HL-60 (cell line): Measurements from ENCODE around the gene DENND1B.

Source experiments
- DNase-seq, 2 experiments: peaks; one replicate each; pipeline ENCODE4 v3.0.0-alpha.2; 2010 to 2020; ENCODE audit warnings: low read depth in 1 of 2, low spot score in 1 of 2
- H3K27ac ChIP-seq: fragments of 250-450 bp; sonication (Bioruptor Pico); replicated peaks from 2 replicates; pipeline ENCODE4 v1.5.1; 2020; ENCODE audit warnings: mild to moderate bottlenecking, moderate library complexity
- H3K27me3 ChIP-seq: fragments of 250-450 bp; sonication (Bioruptor Pico); 2 replicates; pipeline ENCODE4 v1.5.1; 2021; ENCODE audit warnings: mild to moderate bottlenecking, moderate library complexity; ENCODE audit not compliant: insufficient read depth, poor library complexity, severe bottlenecking
- H3K4me3 ChIP-seq: replicated peaks from 2 replicates; pipeline ENCODE4 v1.5.1; 2011; ENCODE audit warnings: mild to moderate bottlenecking, control low read depth, low read length; ENCODE audit not compliant: insufficient read depth
- GABPA ChIP-seq: IDR thresholded peaks from 2 replicates; pipeline ENCODE4 v1.6.1; 2012; ENCODE audit warnings: low read depth
- POLR2AphosphoS5 ChIP-seq: IDR thresholded peaks from 2 replicates; pipeline ENCODE4 v1.6.1; 2012; ENCODE audit warnings: low read depth
- SPI1 ChIP-seq: IDR thresholded peaks from 2 replicates; pipeline ENCODE4 v1.6.1; 2012; ENCODE audit warnings: low read depth, mild to moderate bottlenecking, borderline replicate concordance
- TF ChIP-seq, protein P1 (sequence below): IDR thresholded peaks from 2 replicates; pipeline ENCODE4 v1.6.1; 2012; ENCODE audit warnings: low read depth; ENCODE audit not compliant: insufficient replicate concordance
- TF ChIP-seq, protein P2 (sequence below): IDR thresholded peaks from one replicate; pipeline ENCODE4 v1.5.1; 2011; ENCODE audit warnings: low read length, control low read depth, inconsistent platforms; ENCODE audit not compliant: insufficient read depth

The DENND1B gene

DNA sequence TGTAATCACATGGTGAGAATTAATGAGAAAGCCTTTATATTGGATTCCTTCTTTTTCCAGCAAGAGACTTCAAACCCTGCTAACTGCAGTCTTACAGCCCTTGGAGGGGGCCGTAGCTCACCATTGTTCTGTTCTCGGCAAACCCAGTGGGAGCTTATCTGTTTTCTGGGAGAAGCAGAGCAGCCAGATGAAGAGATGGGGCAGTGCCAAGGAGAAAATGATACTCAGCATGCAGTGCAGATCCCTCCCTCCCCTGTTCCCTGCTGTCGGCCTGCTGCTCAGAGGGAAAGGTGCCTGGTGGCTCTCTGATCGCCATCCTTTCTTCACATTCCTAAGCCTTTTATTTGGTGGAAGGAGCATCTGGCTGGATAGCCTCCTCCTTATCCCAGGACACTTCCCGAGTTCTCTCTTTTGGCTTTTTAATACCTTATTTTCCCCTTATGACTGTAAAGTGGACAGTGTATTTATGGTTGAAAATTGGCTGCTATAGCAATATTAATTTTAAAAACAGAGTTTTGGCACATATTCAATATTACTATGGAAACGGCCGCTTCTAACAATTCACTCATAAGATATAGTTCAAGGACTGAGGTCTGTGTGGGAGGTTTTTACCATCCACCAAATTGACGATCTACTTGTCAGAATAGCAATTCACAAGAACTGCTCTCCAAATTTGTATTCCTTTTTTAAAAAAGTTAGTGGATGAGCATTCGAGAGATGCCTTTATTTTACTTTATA, 303.9 kb downstream of the DENND1B start:
- TF ChIP-seq SPI1 (no peak), GABPA (no peak), POLR2AphosphoS5 (no peak)
- TF ChIP-seq, protein P1, sequence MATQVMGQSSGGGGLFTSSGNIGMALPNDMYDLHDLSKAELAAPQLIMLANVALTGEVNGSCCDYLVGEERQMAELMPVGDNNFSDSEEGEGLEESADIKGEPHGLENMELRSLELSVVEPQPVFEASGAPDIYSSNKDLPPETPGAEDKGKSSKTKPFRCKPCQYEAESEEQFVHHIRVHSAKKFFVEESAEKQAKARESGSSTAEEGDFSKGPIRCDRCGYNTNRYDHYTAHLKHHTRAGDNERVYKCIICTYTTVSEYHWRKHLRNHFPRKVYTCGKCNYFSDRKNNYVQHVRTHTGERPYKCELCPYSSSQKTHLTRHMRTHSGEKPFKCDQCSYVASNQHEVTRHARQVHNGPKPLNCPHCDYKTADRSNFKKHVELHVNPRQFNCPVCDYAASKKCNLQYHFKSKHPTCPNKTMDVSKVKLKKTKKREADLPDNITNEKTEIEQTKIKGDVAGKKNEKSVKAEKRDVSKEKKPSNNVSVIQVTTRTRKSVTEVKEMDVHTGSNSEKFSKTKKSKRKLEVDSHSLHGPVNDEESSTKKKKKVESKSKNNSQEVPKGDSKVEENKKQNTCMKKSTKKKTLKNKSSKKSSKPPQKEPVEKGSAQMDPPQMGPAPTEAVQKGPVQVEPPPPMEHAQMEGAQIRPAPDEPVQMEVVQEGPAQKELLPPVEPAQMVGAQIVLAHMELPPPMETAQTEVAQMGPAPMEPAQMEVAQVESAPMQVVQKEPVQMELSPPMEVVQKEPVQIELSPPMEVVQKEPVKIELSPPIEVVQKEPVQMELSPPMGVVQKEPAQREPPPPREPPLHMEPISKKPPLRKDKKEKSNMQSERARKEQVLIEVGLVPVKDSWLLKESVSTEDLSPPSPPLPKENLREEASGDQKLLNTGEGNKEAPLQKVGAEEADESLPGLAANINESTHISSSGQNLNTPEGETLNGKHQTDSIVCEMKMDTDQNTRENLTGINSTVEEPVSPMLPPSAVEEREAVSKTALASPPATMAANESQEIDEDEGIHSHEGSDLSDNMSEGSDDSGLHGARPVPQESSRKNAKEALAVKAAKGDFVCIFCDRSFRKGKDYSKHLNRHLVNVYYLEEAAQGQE = no peak
- TF ChIP-seq, protein P2, sequence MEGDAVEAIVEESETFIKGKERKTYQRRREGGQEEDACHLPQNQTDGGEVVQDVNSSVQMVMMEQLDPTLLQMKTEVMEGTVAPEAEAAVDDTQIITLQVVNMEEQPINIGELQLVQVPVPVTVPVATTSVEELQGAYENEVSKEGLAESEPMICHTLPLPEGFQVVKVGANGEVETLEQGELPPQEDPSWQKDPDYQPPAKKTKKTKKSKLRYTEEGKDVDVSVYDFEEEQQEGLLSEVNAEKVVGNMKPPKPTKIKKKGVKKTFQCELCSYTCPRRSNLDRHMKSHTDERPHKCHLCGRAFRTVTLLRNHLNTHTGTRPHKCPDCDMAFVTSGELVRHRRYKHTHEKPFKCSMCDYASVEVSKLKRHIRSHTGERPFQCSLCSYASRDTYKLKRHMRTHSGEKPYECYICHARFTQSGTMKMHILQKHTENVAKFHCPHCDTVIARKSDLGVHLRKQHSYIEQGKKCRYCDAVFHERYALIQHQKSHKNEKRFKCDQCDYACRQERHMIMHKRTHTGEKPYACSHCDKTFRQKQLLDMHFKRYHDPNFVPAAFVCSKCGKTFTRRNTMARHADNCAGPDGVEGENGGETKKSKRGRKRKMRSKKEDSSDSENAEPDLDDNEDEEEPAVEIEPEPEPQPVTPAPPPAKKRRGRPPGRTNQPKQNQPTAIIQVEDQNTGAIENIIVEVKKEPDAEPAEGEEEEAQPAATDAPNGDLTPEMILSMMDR = no peak
- DNase-seq = no peak

DNA sequence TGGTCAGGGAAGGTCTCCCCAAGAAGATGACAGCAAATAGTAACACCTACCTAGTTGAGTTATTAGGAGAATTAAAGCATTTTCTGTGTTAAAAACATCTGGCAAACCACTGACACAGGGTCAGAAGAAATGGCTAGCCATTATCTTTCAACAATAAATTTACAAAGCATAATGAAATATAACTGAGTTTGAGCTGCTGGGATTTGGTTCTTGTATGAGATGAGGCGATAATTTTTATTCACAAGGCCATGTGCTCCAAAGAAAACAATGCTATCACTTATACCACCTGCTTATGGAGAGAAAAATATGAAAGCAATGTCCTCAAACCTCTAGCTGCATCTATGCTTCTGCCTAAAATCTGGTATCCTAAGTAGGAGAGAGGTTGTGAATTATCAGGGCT, 304.9 kb downstream of the DENND1B start:
- Histone ChIP-seq H3K27me3 (no peaks in the 10 kb centered on the region), H3K27ac (peak overlapping the region; percentile 62), H3K4me3 (no peak overlapping the region)
- TF ChIP-seq, protein P2 = no peak
- no peak for DNase-seq

More for the DNA sequence above, 303.9 kb downstream of the DENND1B start:
- Histone ChIP-seq H3K27me3 (no peaks in the 10 kb centered on the region), H3K27ac (no peak overlapping the region), H3K4me3 (no peak overlapping the region)

DNA sequence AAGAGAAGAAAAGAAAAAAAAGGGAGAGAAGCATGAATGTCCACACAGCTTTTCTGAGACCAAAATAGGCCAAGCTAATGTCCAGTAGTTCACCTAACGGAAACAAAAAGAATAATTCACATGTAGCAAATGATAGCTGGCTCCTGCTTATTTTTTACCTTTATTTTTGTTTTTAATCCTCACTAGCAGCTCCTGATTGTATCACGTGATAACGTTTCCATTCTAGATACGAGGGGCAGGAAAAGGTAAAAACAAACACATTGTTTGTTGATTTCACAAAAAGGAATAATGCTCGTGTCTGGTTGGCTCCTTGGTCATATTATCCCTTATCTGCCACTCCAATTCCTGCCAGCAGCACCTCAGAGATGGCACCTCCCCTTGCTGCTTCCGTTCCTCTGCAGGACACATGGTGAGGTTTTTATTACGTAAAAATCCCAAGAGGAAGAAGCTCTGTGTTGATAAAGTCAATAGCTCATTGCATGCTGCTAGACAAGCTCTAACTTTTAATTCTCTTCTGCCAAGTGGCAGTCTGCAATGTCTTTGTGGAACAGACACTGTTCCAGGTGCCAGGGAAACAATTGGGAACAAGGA, 305.6 kb downstream of the DENND1B start:
- DNase-seq = peak; percentile 26 to 81

More for the DNA sequence above, 305.6 kb downstream of the DENND1B start:
- Histone ChIP-seq H3K27ac (peak overlapping the region; percentile 62), H3K27me3 (no peaks in the 10 kb centered on the region), H3K4me3 (no peak overlapping the region)
- TF ChIP-seq, protein P1 = no peak
- TF ChIP-seq, protein P2 = no peak
- TF ChIP-seq SPI1 (peak; percentile 61; the same call in 1 of the 2 replicates), POLR2AphosphoS5 (peak; percentile 65; the same call in 1 of the 2 replicates), GABPA (0 out of 2 replicates have a peak, but pooled peaks have one; percentile 28)
